Astrocyte (in vitro differentiated cells and primary cell): ENCODE results near the gene ATP10A.

Experiments
- EZH2 ChIP-seq: IDR thresholded peaks from 2 replicates; pipeline ENCODE4 v1.6.1; 2012; ENCODE audit warnings: mild to moderate bottlenecking, low read length, inconsistent platforms; ENCODE audit not compliant: insufficient read depth
- TF ChIP-seq, protein P1 (sequence below): IDR thresholded peaks from 2 replicates; pipeline ENCODE4 v1.5.1; 2011; ENCODE audit warnings: low read depth, mild to moderate bottlenecking, inconsistent platforms, low read length, moderate library complexity; ENCODE audit not compliant: insufficient read depth

DNA sequence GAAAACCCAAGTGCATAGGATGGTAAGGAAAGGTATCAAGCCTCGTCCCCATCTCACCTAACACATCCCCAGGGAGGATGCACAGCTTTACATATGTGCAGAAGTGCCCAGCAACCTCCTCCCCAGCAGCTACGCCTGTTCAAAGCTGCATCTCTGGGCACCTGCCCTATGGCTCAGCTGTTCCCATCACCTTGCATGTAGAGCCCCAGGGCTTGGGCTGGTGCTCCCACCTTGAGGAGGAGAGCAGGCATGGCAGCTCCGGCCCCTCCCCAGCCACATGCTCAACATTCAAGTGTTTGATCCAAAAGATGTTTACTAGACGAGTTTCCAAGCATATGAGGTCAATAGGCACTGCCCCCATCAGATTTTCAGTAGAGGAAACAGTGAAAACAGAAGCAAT lies 173.5 kb downstream of the ATP10A start:
- TF ChIP-seq, protein P1, sequence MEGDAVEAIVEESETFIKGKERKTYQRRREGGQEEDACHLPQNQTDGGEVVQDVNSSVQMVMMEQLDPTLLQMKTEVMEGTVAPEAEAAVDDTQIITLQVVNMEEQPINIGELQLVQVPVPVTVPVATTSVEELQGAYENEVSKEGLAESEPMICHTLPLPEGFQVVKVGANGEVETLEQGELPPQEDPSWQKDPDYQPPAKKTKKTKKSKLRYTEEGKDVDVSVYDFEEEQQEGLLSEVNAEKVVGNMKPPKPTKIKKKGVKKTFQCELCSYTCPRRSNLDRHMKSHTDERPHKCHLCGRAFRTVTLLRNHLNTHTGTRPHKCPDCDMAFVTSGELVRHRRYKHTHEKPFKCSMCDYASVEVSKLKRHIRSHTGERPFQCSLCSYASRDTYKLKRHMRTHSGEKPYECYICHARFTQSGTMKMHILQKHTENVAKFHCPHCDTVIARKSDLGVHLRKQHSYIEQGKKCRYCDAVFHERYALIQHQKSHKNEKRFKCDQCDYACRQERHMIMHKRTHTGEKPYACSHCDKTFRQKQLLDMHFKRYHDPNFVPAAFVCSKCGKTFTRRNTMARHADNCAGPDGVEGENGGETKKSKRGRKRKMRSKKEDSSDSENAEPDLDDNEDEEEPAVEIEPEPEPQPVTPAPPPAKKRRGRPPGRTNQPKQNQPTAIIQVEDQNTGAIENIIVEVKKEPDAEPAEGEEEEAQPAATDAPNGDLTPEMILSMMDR, result no peak
- TF ChIP-seq EZH2, result no peak
